HG03354 (cell line): Measurements from ENCODE around the gene TYROBP.
A peak's percentile ranks its signal among the peaks of the same experiment; 100 is the strongest.
"Not testable (repeated sequence)": the region's sequence is repeated elsewhere in the genome, so short reads cannot be mapped to it uniquely, and the experiment has no call there.

Experiments used
- ATAC-seq: cut with Tn5 transposase; IDR thresholded peaks from one replicate; pipeline ENCODE4 v1.9.1; 2021; ENCODE audit warnings: mild to moderate bottlenecking; ENCODE audit not compliant: unreplicated experiment, poor library complexity, severe bottlenecking

TYROBP gene

DNA sequence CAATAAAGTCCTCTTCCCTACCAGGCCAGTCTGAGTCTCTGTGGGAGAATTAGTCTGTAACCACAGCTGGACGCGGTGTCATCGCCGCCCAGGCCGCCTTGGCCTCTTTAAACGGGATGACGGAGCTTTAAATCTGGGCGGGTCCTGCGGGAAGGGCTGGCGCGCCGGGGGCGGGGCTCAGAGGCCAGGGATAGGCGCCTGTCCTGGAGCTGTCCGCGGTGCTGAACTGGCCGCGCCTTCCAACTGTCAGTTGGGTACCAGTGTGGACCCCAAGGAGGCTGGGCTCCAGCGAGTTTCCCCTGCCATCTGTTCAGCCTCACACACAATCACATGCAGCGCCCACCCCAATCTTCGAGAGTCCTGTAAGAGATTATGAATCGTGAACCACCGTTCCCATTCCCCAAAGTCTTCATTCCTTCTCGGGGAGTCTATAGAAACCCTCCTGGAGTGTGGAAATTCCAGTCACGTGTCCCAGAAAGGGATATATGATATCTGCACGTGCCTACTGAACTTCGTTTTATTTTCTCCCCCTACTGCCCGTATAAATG lies 28.3 kb downstream of the TYROBP start:
- no peak for ATAC-seq

- no peak for ATAC-seq
These were observed 29.0 kb downstream of the TYROBP start for GRCh38 chr19:35879068-35879467.

- ATAC-seq, result no peak
These were observed 33.6 kb downstream of the TYROBP start for GRCh38 chr19:35874392-35874930.

- no peak for ATAC-seq
These were observed 35.9 kb downstream of the TYROBP start for GRCh38 chr19:35872180-35872579.

DNA sequence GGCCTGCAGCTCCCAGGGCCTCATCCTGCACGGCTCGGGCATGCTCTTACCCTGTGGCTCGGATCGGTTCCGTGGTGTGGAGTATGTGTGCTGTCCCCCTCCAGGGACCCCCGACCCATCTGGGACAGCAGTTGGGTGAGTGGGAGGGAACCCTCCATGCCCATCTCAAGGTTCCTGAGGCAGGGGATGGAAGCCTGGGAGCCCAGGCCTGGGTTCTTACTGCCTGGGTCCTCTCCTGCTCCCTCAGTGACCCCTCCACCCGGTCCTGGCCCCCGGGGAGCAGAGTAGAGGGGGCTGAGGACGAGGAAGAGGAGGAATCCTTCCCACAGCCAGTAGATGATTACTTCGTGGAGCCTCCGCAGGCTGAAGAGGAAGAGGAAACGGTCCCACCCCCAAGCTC lies 36.5 kb downstream of the TYROBP start:
- ATAC-seq, result no peak

DNA sequence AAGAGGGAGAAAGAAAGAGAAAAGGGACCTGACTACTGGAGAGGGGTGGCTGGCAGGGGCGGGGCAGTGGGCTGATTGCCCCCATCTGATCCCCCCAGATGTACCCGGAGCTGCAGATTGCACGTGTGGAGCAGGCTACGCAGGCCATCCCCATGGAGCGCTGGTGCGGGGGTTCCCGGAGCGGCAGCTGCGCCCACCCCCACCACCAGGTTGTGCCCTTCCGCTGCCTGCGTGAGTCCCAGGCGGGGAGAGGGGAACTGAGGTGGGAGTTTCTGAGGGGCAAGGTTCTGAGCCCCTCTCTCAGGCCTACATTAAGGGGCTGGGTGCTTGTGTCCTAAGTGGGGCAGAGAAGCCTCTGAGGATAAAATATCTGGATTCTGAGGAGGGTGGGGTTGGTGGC lies 37.3 kb downstream of the TYROBP start:
- no peak for ATAC-seq

DNA sequence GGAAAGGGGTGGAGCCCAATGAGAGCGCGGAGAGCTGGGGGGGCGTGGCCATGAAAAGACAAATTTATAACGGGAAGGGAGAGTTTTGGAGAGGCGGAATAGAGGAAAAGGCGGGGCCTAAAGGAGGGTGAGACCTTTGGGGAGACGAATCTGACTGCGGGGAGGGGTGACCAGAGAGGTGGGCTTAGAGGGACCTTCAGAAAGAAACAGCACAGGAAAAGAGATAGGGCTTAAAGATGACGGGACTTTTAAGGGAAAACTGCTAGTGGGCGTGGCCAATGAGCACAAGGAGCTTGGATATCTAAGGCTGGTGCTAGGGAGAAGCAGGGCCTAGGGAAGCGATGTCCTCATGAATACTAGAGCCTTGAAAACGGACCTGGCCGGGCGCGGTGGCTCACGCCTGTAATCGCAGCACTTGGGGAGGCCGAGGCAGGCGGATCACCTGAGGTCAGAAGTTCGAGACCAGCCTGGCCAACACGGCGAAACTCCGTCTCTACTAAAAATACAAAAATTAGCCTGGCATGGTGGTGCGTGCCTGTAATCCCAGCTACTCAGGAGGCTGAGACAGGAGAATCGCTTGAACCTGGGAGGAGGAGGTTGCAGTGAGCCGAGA lies 37.9 kb downstream of the TYROBP start:
- ATAC-seq, result not testable (repeated sequence)

DNA sequence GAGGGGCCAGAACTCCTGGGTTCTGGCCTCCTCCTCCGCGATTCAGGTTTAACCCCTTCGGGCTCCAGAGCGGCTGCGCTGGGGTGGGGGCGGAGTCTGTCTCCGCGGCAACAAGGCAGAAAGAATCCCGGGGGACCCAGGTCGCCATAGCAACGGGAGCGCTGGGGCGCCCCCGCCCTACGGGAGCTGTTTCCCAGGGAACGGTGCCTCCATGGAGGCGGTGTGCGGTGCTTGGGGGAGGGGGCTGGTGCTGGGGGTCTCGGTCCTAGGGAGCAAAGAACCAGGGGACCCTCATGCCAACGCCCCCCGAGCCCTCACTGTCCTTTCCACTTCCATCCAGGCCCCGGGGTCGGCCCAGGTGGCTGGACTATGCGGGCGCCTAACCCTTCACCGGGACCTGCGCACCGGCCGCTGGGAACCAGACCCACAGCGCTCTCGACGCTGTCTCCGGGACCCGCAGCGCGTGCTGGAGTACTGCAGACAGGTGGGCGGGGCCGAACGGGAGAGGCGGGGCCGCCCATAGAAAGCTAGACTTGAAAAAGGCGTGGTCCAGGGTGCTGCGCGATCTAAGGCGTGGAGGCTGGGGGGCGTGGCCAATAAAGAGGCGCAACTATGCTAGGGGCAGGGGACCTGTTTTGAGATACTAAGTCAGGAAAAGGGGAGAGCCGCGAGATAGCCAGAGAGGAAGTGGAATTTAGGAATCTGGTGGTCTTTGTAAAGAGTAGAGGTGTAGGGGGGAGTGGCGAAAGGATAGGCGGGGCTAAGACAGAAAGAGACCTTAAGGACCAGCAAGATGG lies 38.6 kb downstream of the TYROBP start:
- peak; percentile 67 for ATAC-seq

DNA sequence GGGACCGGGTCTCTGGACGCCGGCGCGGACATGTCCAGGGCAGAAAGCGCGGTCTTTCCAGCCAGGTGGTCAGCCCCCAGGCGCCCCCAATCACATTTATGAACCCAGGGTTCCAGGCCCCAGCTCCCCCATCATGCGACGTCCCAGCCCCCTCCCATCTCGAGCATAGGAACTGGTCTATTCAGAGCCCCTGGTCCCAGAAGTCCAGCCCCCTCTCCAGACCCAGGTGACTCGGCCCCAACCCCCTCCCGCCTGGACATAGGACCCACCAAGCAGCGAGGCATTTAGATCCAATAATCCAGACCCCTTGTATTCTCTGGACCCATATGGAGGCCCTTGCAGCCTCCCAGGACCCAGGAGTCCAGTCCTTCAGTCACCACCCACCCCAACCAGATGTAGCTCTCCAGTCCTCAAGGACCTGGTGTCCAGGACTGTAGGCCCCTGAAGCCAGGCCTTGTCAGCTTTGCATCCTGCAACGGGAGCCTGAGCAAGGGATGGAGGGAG lies 39.2 kb downstream of the TYROBP start:
- no peak for ATAC-seq

DNA sequence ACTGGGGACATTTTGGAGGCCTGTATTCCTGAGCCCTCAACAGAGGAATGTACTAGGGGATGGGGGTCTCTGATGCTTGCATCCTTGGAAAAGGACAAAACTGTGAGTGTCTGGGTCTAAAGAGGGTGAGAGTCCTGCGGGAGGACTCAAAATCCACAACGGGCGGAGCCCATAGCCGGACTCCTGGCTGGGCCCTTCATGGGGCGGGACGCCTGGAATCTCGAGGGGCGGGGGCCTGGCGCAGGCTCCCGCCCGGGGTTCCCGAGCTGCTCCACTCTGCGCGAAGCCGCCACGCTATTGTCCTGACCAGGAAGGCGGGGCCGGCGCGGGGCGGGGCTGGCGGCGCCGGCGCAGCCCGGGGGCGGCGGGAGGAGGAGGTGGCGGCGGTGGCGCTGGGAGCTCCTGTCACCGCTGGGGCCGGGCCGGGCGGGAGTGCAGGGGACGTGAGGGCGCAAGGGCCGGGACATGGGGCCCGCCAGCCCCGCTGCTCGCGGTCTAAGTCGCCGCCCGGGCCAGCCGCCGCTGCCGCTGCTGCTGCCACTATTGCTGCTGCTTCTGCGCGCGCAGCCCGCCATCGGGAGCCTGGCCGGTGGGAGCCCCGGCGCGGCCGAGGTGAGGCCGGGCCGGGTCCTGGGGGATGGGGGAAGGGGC lies 39.8 kb downstream of the TYROBP start, which contains the start of gene APLP1:
APLP1 (plus strand) TSS at position 403 of the 651 bp plus-strand sequence; CDS start at position 466, 63 bp downstream.
- no peak for ATAC-seq

DNA sequence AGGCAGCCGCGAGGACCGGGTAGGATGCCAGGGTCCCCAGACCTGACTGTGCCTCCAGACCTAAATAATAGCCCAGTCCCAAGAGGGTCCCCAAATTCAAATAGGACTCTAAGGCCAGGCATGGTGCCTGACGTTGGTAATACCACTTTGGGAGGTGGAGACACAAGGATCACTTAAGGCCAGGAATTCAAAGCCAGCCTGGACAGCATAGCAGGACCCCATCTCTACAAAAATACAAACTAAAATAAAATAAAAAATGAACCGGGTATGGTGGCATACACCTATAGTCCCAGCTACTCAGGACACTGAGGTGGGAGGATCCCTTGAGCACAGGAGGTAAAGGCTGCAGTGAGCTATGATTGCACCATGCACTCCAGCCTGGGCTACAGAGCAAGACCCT lies 45.1 kb downstream of the TYROBP start:
- ATAC-seq, result no peak

DNA sequence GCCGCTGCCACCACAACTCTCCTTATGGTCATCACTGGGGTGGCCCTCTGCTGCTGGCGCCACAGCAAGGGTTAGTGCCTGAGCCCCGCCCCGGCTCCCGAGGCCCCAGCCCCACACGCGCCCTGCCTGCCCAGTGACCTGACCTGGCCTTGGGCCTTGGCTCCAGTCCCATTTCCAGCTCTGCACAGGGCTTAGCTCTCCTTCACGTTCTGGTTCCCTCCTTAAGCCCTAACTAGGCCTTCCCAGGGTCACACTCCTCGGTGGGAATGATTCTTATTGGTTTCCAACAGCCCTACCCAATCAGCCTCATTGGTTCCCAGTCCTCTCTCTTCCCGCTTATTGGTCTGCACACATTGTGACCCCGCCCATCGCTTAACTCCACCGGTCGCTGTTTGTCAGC lies 45.6 kb downstream of the TYROBP start:
- ATAC-seq, result no peak

GRCh38 chr19:35861640-35862160 lies 46.4 kb downstream of the TYROBP start:
- no peak for ATAC-seq

DNA sequence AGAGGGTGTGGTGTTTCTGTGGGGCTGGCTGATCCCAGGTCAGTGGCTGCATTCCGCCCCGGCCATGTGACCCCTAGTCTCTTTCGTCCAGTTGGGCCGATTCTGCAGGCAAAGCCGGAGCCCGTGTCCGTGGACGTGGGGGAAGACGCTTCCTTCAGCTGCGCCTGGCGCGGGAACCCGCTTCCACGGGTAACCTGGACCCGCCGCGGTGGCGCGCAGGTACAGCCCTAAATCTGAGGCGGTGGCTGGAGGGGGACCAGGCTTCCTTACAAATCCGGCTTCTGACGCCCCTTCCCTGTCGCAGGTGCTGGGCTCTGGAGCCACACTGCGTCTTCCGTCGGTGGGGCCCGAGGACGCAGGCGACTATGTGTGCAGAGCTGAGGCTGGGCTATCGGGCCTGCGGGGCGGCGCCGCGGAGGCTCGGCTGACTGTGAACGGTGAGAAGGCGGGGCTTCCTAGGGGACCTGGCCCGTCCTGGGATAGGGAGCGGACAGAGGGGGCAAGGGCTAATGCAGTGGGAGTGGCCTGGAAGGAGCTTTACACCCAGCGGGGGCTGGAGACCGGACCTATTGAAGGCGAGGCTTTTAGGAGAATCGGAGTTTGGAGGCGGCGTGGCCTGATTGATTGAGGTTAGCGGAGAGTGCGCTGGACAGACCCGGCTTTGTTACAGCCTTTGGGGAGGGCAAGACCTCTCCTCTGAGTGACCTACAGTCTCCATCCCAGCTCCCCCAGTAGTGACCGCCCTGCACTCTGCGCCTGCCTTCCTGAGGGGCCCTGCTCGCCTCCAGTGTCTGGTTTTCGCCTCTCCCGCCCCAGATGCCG lies 47.1 kb downstream of the TYROBP start:
- ATAC-seq, result no peak

GRCh38 chr19:35860436-35860817 lies 47.7 kb downstream of the TYROBP start:
- no peak for ATAC-seq

- ATAC-seq, result no peak
These were observed 48.7 kb downstream of the TYROBP start for GRCh38 chr19:35859414-35859813.

DNA sequence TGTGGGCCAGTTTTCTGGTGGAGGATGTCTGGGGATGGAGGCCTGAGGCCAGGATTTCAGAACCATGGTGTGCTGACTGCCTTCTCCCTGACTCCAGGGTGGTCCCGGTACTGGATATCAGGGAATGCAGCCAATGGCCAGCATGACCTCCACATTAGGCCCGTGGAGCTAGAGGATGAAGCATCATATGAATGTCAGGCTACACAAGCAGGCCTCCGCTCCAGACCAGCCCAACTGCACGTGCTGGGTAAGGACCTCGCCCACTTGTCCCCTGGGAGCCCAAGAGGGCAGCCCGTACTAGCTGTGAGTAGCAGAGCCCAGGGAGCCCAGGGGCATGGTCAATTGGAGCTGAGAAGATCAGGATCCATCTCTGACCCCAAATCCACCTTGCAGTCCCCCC lies 49.8 kb downstream of the TYROBP start:
- ATAC-seq, result no peak

DNA sequence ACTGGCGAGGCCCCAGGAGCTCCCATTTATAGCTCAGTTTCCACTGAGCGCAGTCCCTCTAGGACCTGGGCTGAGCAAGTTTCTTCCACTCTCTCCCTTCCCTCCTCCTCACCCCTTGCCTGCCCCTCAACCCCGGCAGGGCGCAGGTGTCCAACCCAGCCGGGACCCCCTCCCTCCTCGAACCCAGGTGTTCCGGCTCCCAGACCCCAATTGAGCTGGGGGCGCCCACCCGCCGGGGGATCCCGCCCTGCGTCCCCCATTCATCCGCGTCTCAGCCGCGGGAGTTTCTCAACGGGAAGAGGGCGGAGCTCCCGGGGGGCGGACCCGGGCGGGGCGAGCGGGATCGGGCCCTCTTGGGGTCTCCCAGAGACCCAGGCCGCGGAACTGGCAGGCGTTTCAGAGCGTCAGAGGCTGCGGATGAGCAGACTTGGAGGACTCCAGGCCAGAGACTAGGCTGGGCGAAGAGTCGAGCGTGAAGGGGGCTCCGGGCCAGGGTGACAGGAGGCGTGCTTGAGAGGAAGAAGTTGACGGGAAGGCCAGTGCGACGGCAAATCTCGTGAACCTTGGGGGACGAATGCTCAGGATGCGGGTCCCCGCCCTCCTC lies 51.4 kb downstream of the TYROBP start, which contains the start of gene KIRREL2:
KIRREL2 (plus strand) TSS at position 366 of the 604 bp plus-strand sequence; CDS start at position 575, 209 bp downstream.
- ATAC-seq, result no peak
